Osteocyte (in vitro differentiated cells): ENCODE measurements around the gene COPA. TPM values are rescaled to one million over a fixed set of nuclear protein-coding genes. Genes with fewer than 3 reads are reported as not detected.

Experiments
- DNase-seq: peaks from one replicate; pipeline ENCODE4 v3.0.0; 2021; ENCODE audit warnings: mixed read lengths; ENCODE audit not compliant: unreplicated experiment; ENCODE audit errors: extremely low spot score
- H3K27ac Mint-ChIP-seq: one replicate; pipeline ENCODE4 v1.8.0; 2021; ENCODE audit warnings: mild to moderate bottlenecking, mixed read lengths; ENCODE audit not compliant: unreplicated experiment
- H3K27me3 Mint-ChIP-seq: one replicate; pipeline ENCODE4 v1.8.0; 2021; ENCODE audit warnings: mixed read lengths; ENCODE audit not compliant: unreplicated experiment
- H3K36me3 Mint-ChIP-seq: one replicate; pipeline ENCODE4 v1.8.0; 2021; ENCODE audit warnings: mixed read lengths; ENCODE audit not compliant: unreplicated experiment
- H3K4me1 Mint-ChIP-seq: one replicate; pipeline ENCODE4 v1.8.0; 2021; ENCODE audit warnings: mixed read lengths; ENCODE audit not compliant: unreplicated experiment
- H3K4me3 Mint-ChIP-seq: one replicate; pipeline ENCODE4 v1.8.0; 2021; ENCODE audit warnings: mild to moderate bottlenecking, moderate library complexity, mixed read lengths; ENCODE audit not compliant: unreplicated experiment
- H3K9me3 Mint-ChIP-seq: one replicate; pipeline ENCODE4 v1.8.0; 2021; ENCODE audit warnings: mixed read lengths; ENCODE audit not compliant: unreplicated experiment
- total RNA-seq: library from RNA; stranded (reverse); gene quantifications from 2 replicates; pipeline ENCODE4 v1.2.1, GENCODE V29; 2021
- TF ChIP-seq, protein P1 (sequence below): fragments of 200-600 bp; sonication (generic); IDR thresholded peaks from 2 replicates; pipeline ENCODE4 v1.5.0; 2021; ENCODE audit warnings: antibody characterized with exemption, mild to moderate bottlenecking, moderate library complexity

The COPA gene
- total RNA-seq, 1 donor from 2014 or later, result 241 TPM

DNA sequence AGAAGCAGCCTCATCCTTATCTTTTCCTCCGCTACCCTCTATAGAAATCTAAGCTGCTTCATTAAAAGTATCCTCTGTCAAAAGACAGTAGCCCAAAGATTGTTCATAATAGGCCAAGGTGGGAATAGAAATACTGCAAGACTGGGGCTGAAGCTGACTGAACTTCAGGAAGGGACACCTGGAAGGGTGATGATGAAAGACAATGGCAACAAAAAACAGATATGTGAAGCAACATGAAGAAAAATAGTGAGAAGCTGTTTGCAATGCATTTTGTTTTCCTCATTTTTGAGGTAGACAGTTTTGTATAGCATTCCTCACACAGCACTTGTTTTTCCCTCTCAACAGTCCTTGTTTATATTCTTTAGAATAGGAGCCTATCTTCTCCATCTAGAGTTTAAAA is 97.6 kb downstream of the COPA start:
- no peak overlapping the region for H3K4me3 Mint-ChIP-seq
- TF ChIP-seq, protein P1, sequence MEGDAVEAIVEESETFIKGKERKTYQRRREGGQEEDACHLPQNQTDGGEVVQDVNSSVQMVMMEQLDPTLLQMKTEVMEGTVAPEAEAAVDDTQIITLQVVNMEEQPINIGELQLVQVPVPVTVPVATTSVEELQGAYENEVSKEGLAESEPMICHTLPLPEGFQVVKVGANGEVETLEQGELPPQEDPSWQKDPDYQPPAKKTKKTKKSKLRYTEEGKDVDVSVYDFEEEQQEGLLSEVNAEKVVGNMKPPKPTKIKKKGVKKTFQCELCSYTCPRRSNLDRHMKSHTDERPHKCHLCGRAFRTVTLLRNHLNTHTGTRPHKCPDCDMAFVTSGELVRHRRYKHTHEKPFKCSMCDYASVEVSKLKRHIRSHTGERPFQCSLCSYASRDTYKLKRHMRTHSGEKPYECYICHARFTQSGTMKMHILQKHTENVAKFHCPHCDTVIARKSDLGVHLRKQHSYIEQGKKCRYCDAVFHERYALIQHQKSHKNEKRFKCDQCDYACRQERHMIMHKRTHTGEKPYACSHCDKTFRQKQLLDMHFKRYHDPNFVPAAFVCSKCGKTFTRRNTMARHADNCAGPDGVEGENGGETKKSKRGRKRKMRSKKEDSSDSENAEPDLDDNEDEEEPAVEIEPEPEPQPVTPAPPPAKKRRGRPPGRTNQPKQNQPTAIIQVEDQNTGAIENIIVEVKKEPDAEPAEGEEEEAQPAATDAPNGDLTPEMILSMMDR, result no peak
- peaks cover 38% of the 10 kb centered on the region for H3K4me1 Mint-ChIP-seq
- no peaks in the 10 kb centered on the region for H3K9me3 Mint-ChIP-seq
- no peak for DNase-seq
- no peaks in the 10 kb centered on the region for H3K27me3 Mint-ChIP-seq
- peak overlapping the region; percentile 59 for H3K27ac Mint-ChIP-seq
- peaks cover 7% of the 10 kb centered on the region for H3K36me3 Mint-ChIP-seq

DNA sequence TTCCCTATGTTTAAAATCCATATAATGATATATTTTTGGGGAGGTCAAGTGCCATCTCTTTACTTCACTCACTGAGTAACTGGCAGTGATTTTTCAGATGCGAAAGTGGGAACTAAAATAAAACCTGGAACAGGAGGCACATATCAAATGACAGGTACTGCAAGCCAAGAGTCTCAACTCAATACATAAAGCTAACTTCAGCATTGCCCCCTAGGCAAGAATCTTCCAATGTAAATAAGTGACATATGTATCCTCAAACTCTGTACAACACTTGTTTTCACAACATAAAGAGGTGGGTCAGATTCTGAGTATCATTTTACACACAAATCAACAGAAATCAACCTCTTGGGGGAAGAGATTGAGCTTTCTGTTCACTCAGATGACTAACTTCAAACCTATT is 98.8 kb downstream of the COPA start:
- Mint-ChIP-seq H3K4me3 (no peak overlapping the region), H3K36me3 (peaks cover 16% of the 10 kb centered on the region), H3K27ac (peak overlapping the region; percentile 43), H3K4me1 (peaks cover 34% of the 10 kb centered on the region), H3K27me3 (no peaks in the 10 kb centered on the region), H3K9me3 (no peaks in the 10 kb centered on the region)
- no peak for DNase-seq
- TF ChIP-seq, protein P1, result no peak

DNA sequence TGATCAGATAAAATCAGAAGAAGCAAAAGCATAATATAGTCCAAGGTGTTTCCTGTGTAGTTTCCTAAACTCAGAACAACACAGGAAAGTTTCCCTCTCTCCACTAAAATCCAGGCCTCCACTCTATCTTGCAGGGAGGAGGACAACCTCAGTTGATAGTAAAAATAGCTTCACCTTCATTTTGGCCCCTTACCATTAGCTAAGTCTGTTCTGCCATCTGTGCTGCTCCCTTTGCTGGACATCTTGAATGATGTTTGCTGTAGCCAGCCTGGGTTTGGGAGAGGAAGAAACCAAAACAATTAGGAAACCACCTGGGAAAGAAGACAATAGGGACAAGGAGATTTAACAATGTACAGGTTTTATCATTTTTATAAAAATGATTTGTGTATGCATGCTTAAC is 99.3 kb downstream of the COPA start:
- Mint-ChIP-seq H3K4me3 (no peak overlapping the region), H3K9me3 (no peaks in the 10 kb centered on the region), H3K4me1 (peaks cover 34% of the 10 kb centered on the region), H3K27ac (peak overlapping the region; percentile 9), H3K27me3 (no peaks in the 10 kb centered on the region), H3K36me3 (peaks cover 20% of the 10 kb centered on the region)
- TF ChIP-seq, protein P1, result no peak
- DNase-seq, result no peak

DNA sequence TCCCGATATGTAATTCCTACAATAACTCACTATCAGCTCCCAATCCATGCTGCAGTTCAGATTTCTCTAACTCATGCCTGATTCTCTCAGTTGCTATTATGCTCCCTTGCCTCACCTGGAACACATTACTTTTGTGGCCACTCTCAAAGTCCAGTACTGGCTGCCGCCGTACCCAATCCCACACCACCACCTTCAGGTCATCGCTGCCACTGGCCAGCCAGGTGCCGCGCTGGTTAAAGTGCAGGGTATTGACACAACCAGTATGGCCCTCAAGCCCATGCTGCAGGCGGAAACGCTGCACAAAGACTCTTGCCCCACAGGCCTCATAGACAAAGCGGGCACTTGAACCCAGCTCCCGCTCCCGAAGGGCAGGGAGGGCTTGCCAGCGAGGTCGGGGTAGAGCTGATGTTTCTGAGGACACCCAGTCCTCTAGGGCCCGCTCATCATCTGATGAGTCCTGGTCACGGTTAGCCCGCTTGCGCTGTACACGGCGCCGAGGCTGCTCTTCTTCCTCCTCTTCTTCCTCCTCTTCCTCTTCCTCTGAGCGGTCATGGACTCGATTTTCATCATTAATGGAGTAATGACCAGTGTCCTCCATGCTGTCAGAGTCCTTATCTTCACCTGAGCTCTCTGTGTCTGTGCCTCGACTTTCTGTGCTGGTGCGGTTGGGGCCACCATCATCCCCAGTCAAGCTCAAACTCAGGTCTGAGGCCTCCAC is 103.3 kb downstream of the COPA start:
- Mint-ChIP-seq H3K36me3 (peaks cover 27% of the 10 kb centered on the region), H3K27ac (no peak overlapping the region), H3K27me3 (no peaks in the 10 kb centered on the region), H3K9me3 (no peaks in the 10 kb centered on the region), H3K4me3 (no peak overlapping the region), H3K4me1 (peaks cover 10% of the 10 kb centered on the region)
- TF ChIP-seq, protein P1, result no peak
- no peak for DNase-seq

Other genes with a start within 250 kb of the COPA start
- 24.0 and 26.6 TPM in 2 replicates for gene IGSF8, start 244.6 kb downstream of the COPA start, total RNA-seq
- 8.2 and 8.5 TPM in 2 replicates for gene ATP1A2, start 227.5 kb downstream of the COPA start, total RNA-seq
- not detected in 2 replicates for gene ATP1A4, start 191.6 kb downstream of the COPA start, total RNA-seq
- gene CASQ1, start 152.7 kb downstream of the COPA start, total RNA-seq, result not detected in 2 replicates
- gene PEA15, start 137.9 kb downstream of the COPA start, total RNA-seq, result 195 and 197 TPM in 2 replicates
- 152 and 163 TPM in 2 replicates for gene DCAF8, start 80.7 kb downstream of the COPA start, total RNA-seq
- 56.8 and 60.8 TPM in 2 replicates for gene PEX19, start 58.1 kb downstream of the COPA start, total RNA-seq
- gene NCSTN, start 133 bp upstream of the COPA start, total RNA-seq, result 126 and 132 TPM in 2 replicates
- 0.16 and 0.31 TPM in 2 replicates for gene NHLH1, start 23.8 kb upstream of the COPA start, total RNA-seq
- 16.4 and 17.7 TPM in 2 replicates for gene VANGL2, start 57.3 kb upstream of the COPA start, total RNA-seq
- gene SLAMF6, start 180.0 kb upstream of the COPA start, total RNA-seq, result not detected in 2 replicates
- not detected in 2 replicates for gene CD84, start 236.2 kb upstream of the COPA start, total RNA-seq